Measurements from ENCODE around the gene ATF7IP2.
"Not testable (repeated sequence)": the region's sequence is repeated elsewhere in the genome, so short reads cannot be mapped to it uniquely, and the experiment has no call there.

ATF7IP2 gene, protein sequence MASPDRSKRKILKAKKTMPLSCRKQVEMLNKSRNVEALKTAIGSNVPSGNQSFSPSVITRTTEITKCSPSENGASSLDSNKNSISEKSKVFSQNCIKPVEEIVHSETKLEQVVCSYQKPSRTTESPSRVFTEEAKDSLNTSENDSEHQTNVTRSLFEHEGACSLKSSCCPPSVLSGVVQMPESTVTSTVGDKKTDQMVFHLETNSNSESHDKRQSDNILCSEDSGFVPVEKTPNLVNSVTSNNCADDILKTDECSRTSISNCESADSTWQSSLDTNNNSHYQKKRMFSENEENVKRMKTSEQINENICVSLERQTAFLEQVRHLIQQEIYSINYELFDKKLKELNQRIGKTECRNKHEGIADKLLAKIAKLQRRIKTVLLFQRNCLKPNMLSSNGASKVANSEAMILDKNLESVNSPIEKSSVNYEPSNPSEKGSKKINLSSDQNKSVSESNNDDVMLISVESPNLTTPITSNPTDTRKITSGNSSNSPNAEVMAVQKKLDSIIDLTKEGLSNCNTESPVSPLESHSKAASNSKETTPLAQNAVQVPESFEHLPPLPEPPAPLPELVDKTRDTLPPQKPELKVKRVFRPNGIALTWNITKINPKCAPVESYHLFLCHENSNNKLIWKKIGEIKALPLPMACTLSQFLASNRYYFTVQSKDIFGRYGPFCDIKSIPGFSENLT

DNA sequence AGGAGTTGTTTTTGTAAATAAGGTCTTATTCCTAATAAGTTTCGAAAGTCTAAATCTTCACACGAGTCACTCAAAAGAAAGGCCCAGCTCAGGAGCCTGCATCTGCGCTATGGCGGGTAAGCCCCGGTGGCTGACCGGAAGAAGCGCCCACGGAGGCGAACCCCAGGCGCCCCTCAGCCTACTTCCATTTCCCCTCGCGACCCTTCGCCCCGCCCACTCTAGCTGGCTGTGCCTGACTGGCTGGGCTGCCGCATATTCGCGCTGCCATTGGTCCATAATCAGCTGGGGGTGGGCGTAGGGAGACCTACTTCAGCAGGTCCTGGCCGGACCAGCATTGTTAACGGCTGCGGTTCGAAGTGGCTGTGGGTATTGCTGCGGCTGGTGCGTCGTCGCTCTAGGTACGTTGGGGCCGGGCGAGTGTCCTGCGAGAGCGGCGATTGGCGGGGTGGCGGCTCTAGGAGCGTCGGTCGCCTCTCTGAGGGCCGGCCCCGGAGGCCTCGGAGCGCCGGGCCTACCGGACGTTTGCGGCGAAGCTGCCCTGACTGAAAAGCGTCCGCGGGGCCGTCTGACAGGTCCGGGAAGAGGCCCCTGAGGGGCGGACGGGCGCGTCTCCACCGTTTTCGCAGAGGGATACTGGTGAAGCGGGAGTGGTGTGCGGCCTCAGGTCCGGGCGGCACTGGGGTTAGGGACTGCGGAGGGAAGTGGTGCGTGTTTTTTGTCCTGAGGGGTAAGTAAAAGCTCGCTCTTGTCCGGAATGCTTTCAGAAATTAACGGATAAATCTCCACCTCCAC is at the start of gene ATF7IP2:
Gene ATF7IP2, plus strand, starts transcription at position 337 of the 792 bp plus-strand sequence. CDS start 44,560 bp downstream, outside the sequence.
- TF ChIP-seq, protein P1, sequence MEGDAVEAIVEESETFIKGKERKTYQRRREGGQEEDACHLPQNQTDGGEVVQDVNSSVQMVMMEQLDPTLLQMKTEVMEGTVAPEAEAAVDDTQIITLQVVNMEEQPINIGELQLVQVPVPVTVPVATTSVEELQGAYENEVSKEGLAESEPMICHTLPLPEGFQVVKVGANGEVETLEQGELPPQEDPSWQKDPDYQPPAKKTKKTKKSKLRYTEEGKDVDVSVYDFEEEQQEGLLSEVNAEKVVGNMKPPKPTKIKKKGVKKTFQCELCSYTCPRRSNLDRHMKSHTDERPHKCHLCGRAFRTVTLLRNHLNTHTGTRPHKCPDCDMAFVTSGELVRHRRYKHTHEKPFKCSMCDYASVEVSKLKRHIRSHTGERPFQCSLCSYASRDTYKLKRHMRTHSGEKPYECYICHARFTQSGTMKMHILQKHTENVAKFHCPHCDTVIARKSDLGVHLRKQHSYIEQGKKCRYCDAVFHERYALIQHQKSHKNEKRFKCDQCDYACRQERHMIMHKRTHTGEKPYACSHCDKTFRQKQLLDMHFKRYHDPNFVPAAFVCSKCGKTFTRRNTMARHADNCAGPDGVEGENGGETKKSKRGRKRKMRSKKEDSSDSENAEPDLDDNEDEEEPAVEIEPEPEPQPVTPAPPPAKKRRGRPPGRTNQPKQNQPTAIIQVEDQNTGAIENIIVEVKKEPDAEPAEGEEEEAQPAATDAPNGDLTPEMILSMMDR (IDR thresholded peaks at IDR 0.05; ENCODE audit: extremely low read depth, missing control alignments) = no peak
- peak; percentile 88 for DNase-seq (ENCODE audit: low spot score)

DNA sequence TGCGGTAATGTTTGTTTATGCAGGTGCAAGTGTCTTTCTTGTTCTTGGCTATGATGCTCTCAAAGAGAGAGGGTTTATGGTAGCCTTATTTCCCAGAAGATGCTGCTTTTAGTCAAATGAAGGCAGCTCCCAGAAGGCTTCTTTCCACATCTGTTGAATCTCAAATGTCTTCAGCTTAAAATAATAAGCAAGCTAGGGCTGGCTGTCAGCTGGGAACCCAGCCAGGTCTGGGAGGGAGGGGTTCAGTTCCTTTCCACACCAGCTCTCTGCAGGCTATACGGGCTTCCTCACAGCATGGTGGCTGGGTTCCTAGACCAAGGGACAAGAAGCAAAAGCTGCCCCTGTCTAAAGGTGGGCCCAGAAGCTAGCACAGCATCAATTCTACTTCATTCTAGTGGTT is 47.4 kb upstream of the ATF7IP2 start:
- no peak for DNase-seq (ENCODE audit: low spot score)

DNA sequence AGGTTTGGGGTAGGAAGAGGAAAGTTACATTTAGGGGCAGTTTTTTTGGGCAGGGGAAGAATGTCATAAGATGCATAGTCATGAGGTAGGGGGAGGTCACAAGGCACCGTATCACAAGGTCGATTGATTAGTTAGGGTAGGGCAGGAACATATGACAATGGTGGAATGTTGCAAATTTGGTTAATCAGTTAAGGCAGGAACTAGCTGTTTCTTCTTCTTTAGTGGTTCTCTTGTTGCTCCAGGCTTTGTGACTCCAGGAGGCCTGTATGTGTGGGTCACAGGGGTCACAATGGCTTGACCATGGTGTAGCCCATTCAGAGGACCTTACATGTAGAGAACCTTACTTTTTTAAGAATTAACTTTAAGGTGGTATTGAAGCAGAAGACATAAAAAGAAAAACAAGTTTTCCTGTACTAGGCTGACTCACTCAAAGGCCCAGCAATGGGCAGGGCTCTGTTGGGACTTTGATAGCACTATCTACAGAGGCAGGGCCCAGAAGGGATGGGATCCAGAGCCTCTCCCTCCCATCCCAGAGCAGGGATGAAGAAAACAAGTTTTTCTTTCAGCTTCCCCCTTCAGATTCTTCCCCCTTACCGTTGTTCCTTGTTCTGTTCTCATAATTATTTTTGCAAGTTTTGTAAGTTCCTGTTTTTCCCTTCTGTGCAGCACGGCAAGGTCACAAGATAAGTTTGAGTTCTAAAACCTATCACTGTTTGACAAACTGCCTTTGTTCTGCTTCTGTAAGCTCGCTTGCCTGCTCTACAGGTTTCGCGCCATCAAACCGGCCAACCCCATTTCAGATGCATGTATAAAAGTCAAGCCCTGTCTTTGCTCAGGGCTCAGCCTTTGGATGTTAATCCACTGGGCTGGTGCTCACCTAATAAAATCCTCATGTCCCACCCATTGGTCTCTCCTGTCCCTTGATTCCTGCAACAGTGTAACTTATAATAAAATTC is 45.8 kb upstream of the ATF7IP2 start:
- TF ChIP-seq, protein P1 (IDR thresholded peaks at IDR 0.05; ENCODE audit: extremely low read depth, missing control alignments) = no peak
- no peak for DNase-seq (ENCODE audit: low spot score)

More for the DNA sequence above, 47.4 kb upstream of the ATF7IP2 start:
- TF ChIP-seq, protein P1 (IDR thresholded peaks at IDR 0.05; ENCODE audit: extremely low read depth, missing control alignments) = no peak

DNA sequence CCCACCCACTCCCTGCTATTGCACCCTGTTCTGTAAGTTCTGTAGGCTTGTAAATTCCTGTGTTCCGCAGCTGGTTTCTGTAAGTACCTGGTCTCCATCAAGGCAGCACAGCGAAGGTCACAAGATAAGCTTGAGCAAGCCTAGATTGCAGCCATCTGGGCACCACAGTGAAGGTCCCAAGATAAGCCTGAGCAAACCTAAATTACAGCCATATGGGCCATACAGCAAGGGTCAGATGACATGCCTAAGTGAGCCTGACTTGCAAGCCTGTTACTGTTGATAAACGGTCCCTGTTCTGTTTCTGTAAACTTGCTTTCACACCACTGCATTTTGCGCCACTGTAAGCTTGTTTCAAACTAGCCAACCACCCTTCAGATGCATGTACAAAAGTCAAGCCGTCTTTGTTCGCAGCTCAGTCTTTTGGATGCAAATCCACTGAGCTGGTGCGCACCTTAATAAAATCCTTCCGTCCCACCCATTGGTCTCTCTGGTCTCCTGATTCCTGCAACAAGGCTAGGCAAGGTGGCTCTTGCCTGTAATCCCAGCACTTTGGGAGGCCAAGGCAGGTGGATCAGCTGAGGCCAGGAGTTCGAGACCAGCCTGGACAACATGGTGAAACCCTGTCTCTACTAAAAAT is 42.6 kb upstream of the ATF7IP2 start:
- TF ChIP-seq, protein P1 (IDR thresholded peaks at IDR 0.05; ENCODE audit: extremely low read depth, missing control alignments) = no peak
- DNase-seq (ENCODE audit: low spot score) = no peak

DNA sequence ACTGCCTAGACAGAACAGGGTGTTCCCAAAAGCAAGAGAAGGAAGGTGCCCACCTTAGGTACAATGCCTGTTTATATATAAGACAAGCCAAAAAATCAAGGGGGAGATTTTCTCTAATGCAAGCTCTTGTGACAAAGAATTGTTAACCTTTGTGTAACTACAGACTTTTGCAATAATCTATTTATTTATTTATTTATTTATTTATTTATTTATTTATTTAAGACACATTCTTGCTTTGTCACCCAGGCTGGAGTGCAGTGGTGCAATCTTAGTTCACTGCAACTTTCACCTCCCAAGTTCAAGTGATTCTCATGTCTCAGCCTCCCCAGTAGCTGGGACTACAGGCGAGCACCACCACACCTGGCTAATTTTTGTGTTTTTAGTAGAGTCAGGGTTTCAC is 41.2 kb upstream of the ATF7IP2 start:
- DNase-seq (ENCODE audit: low spot score) = not testable (repeated sequence)

DNA sequence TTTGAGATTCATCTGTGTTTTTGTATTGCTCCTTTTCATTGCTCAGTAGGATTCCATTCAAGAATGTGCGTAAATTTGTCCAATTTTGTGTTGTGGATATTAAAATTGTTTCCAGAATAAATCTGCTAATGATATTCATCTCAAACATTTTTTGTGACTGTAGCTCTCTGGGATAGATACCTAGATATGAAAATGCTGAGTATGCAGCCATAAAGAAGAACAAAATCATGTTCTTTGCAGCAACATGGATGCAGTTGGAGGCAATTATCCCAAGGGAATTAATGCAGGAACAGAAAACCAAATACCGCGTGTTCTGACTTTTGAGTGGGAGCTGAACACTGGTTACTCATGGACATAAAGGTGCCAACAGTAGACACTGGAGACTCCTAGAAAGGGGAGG is 40.2 kb upstream of the ATF7IP2 start:
- TF ChIP-seq, protein P1 (IDR thresholded peaks at IDR 0.05; ENCODE audit: extremely low read depth, missing control alignments) = no peak
- DNase-seq (ENCODE audit: low spot score) = no peak

Measured in GM20000 (cell line).